OCI-LY3 (cell line): Measurements from ENCODE around the gene MUC6.

Experiments used
- H2AFZ ChIP-seq: fragments of 200-600, 300-600 bp; shearing (Covaris generic); 2 replicates; pipeline ENCODE4 v1.6.0; 2014; ENCODE audit warnings: antibody characterized with exemption, low read depth, low read length
- H3K27ac ChIP-seq: fragments of 200-600, 300-600 bp; sonication (generic); 2 replicates; pipeline ENCODE4 v1.5.1; 2014; ENCODE audit warnings: mild to moderate bottlenecking, low read length, moderate library complexity, mixed read lengths
- H3K27me3 ChIP-seq: fragments of 200-600, 300-600 bp; sonication (generic); 2 replicates; pipeline ENCODE4 v1.6.1; 2014; ENCODE audit warnings: low read depth, low read length, mixed read lengths
- H3K36me3 ChIP-seq: fragments of 200-600, 300-600 bp; sonication (generic); replicated peaks from 2 replicates; pipeline ENCODE3; 2014; ENCODE audit warnings: low read depth, low read length, mixed read lengths
- H3K4me1 ChIP-seq: fragments of 300-600, 200-600 bp; sonication (generic); 2 replicates; pipeline ENCODE4 v1.6.1; 2014; ENCODE audit warnings: low read length, mixed read lengths
- H3K4me2 ChIP-seq: fragments of 200-600, 300-600 bp; sonication (generic); 2 replicates; pipeline ENCODE4 v1.6.1; 2014; ENCODE audit warnings: low read length, mixed read lengths
- H3K4me3 ChIP-seq: fragments of 300-600, 200-600 bp; sonication (generic); 2 replicates; pipeline ENCODE4 v1.5.1; 2014; ENCODE audit warnings: antibody characterized with exemption, mild to moderate bottlenecking, low read length, moderate library complexity
- H3K79me2 ChIP-seq: fragments of 300-600, 200-600 bp; shearing (Covaris generic); 2 replicates; pipeline ENCODE4 v1.6.1; 2014; ENCODE audit warnings: mild to moderate bottlenecking, low read length, mixed read lengths
- H3K9ac ChIP-seq: fragments of 300-600, 200-600 bp; shearing (Covaris generic); 2 replicates; pipeline ENCODE4 v1.6.0; 2014; ENCODE audit warnings: mild to moderate bottlenecking, low read length, moderate library complexity
- H3K9me3 ChIP-seq: fragments of 200-600, 300-600 bp; shearing (Covaris generic); 2 replicates; pipeline ENCODE4 v1.6.1; 2014; ENCODE audit warnings: low read length, mixed read lengths; ENCODE audit not compliant: insufficient read depth
- H4K20me1 ChIP-seq: fragments of 200-600, 300-600 bp; sonication (generic); 2 replicates; pipeline ENCODE4 v1.6.1; 2016; ENCODE audit warnings: low read length, mixed read lengths; ENCODE audit not compliant: insufficient read depth
- CTCF ChIP-seq: fragments of 200-600, 300-600 bp; sonication (generic); IDR thresholded peaks from 2 replicates; pipeline ENCODE4 v1.5.1; 2014; ENCODE audit warnings: antibody characterized with exemption, low read length, low read depth
- EZH2phosphoT487 ChIP-seq: fragments of 200-600 bp; shearing (Covaris generic); IDR thresholded peaks from 2 replicates; pipeline ENCODE4 v1.6.1; 2018; ENCODE audit warnings: antibody characterized with exemption, mixed run types, low read depth

MUC6 gene

GRCh38 chr11:984546-984945 lies 52.0 kb downstream of the MUC6 start:
- Histone ChIP-seq H3K36me3 (peaks cover 16% of the 10 kb centered on the region), H3K4me1 (no peaks in the 10 kb centered on the region), H3K79me2 (no peaks in the 10 kb centered on the region), H4K20me1 (no peaks in the 10 kb centered on the region), H3K9me3 (no peaks in the 10 kb centered on the region), H3K27ac (no peak overlapping the region), H3K27me3 (no peaks in the 10 kb centered on the region), H3K4me2 (no peak overlapping the region), H3K4me3 (no peak overlapping the region), H2AFZ (no peak overlapping the region), H3K9ac (no peak overlapping the region)
- TF ChIP-seq CTCF (no peak), EZH2phosphoT487 (no peak)

DNA sequence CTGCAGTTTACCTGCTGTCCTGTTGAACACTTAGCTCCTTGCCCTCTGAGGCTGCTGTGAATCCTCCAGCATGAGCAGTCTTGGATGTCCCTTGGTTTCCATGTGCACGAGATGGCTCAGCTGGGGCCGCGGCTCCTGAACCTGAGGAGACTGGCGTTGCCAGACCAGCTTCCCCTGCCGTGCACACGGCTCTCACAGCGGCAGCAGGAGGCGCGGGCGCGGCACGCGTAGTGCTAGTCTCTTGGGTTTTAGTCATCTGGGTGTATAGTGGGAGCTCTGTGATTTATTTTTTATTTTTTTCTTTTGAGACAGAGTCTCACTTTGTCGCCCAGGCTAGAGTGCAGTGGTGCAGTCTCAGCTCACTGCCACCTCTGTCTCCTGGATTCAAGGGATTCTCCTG lies 54.8 kb downstream of the MUC6 start:
- H3K4me2 ChIP-seq: no peak overlapping the region
- H3K4me1 ChIP-seq: no peaks in the 10 kb centered on the region
- no peak overlapping the region for H3K9ac ChIP-seq
- no peak overlapping the region for H2AFZ ChIP-seq
- no peaks in the 10 kb centered on the region for H4K20me1 ChIP-seq
- TF ChIP-seq CTCF: no peak
- no peak for TF ChIP-seq EZH2phosphoT487
- H3K27ac ChIP-seq: no peak overlapping the region
- H3K9me3 ChIP-seq: no peaks in the 10 kb centered on the region
- H3K4me3 ChIP-seq: no peak overlapping the region
- peaks cover 16% of the 10 kb centered on the region for H3K36me3 ChIP-seq
- no peaks in the 10 kb centered on the region for H3K27me3 ChIP-seq
- H3K79me2 ChIP-seq: no peaks in the 10 kb centered on the region

- H2AFZ ChIP-seq: no peak overlapping the region
- no peaks in the 10 kb centered on the region for H3K9me3 ChIP-seq
- H3K27ac ChIP-seq: no peak overlapping the region
- H3K27me3 ChIP-seq: no peaks in the 10 kb centered on the region
- H3K4me3 ChIP-seq: no peak overlapping the region
- H3K9ac ChIP-seq: no peak overlapping the region
- no peaks in the 10 kb centered on the region for H3K79me2 ChIP-seq
- no peak overlapping the region for H3K4me2 ChIP-seq
- H4K20me1 ChIP-seq: no peaks in the 10 kb centered on the region
- H3K36me3 ChIP-seq: peaks cover 16% of the 10 kb centered on the region
- TF ChIP-seq EZH2phosphoT487: no peak
- TF ChIP-seq CTCF: no peak
- H3K4me1 ChIP-seq: no peaks in the 10 kb centered on the region
Measured at GRCh38 chr11:980438-981357, 55.8 kb downstream of the MUC6 start.

DNA sequence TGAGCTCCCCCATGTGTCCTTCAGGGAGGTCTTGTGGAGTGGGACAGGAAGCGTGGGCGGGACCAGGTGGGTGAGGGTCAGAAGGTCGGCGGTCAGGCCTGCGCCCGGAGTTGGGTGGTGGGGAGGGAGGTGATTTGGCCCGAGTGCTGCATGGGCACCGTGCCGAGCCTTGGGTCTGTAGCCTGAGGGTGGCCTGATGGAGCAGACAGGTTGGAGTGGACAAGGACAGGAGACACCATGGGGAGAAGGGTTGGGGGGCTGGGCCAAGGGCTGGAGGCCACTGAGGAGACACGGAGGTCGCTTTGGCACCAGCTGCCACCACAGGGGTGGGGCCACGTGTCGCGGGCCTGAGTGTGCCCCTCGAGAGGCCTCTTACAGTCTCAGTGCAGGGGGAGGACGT lies 57.7 kb downstream of the MUC6 start:
- H3K79me2 ChIP-seq: no peaks in the 10 kb centered on the region
- no peaks in the 10 kb centered on the region for H3K9me3 ChIP-seq
- H3K27me3 ChIP-seq: no peaks in the 10 kb centered on the region
- H3K4me2 ChIP-seq: no peak overlapping the region
- TF ChIP-seq EZH2phosphoT487 (no peak), CTCF (no peak)
- H3K27ac ChIP-seq: no peak overlapping the region
- H3K9ac ChIP-seq: no peak overlapping the region
- H3K36me3 ChIP-seq: peaks cover 8% of the 10 kb centered on the region
- H2AFZ ChIP-seq: no peak overlapping the region
- no peak overlapping the region for H3K4me3 ChIP-seq
- H3K4me1 ChIP-seq: no peaks in the 10 kb centered on the region
- no peaks in the 10 kb centered on the region for H4K20me1 ChIP-seq
